HG02943 (cell line): Measurements from ENCODE around the gene DBNL.

Source experiments
- ATAC-seq: cut with Tn5 transposase; IDR thresholded peaks from one replicate; pipeline ENCODE4 v1.9.1; 2021; ENCODE audit warnings: mild to moderate bottlenecking, low read depth, moderate library complexity; ENCODE audit not compliant: unreplicated experiment

The DBNL gene

GRCh38 chr7:44107116-44107960 lies 62.8 kb downstream of the DBNL start:
- no peak for ATAC-seq

- ATAC-seq, result no peak
Observed at GRCh38 chr7:44107961-44108767, 63.7 kb downstream of the DBNL start.

GRCh38 chr7:44108768-44109750 lies 64.6 kb downstream of the DBNL start:
- no peak for ATAC-seq

GRCh38 chr7:44109991-44110390 lies 65.5 kb downstream of the DBNL start:
- ATAC-seq, result no peak

GRCh38 chr7:44110719-44111635 lies 66.5 kb downstream of the DBNL start:
- ATAC-seq, result no peak
